Activated CD8-positive, alpha-beta memory T cell treated with anti-CD3 and anti-CD28 coated beads, Interleukin-2, amount 50 U/mL, for 1 hour (primary cell): ENCODE measurements around the gene C1GALT1C1L.
"Not testable (repeated sequence)": the region's sequence is repeated elsewhere in the genome, so short reads cannot be mapped to it uniquely, and the experiment has no call there.

ENCODE experiments used
- DNase-seq: peaks from one replicate; pipeline ENCODE4 v3.0.0-alpha.2; 2020; ENCODE audit errors: extremely low read depth

The C1GALT1C1L gene

GRCh38 chr2:43653506-43653905 is 22.7 kb downstream of the C1GALT1C1L start:
- no peak for DNase-seq

GRCh38 chr2:43648994-43649701 is 27.1 kb downstream of the C1GALT1C1L start:
- no peak for DNase-seq

- DNase-seq, result no peak
These were observed 32.5 kb downstream of the C1GALT1C1L start for GRCh38 chr2:43643680-43644079.

- DNase-seq, result no peak
These were observed 33.9 kb downstream of the C1GALT1C1L start for GRCh38 chr2:43642363-43642762.

- peak; percentile 60 for DNase-seq
These were observed 39.0 kb downstream of the C1GALT1C1L start, which contains the start of gene PLEKHH2 for GRCh38 chr2:43637030-43637803. TSS of gene PLEKHH2 (plus strand) at chr2:43637260. CDS start at chr2:43644674, 7,414 bp downstream.

- DNase-seq, result no peak
These were observed 39.6 kb downstream of the C1GALT1C1L start for GRCh38 chr2:43636621-43637020.

- not testable (repeated sequence) for DNase-seq
These were observed 40.1 kb downstream of the C1GALT1C1L start for GRCh38 chr2:43636153-43636552.

- DNase-seq, result no peak
These were observed 41.5 kb downstream of the C1GALT1C1L start for GRCh38 chr2:43634604-43635306.

GRCh38 chr2:43631618-43632317 is 44.5 kb downstream of the C1GALT1C1L start:
- no peak for DNase-seq
